B cell (primary cell): Measurements from ENCODE around the gene COPS4.

Experiments
- CTCF ChIP-seq: fragments of 200-600 bp; IDR thresholded peaks from one replicate; pipeline ENCODE4 v1.8.0; 2022; ENCODE audit warnings: antibody characterized with exemption, mild to moderate bottlenecking
- EZH2 ChIP-seq: IDR thresholded peaks from 2 replicates; pipeline ENCODE4 v1.6.1; 2012; ENCODE audit warnings: borderline replicate concordance, low read depth, mild to moderate bottlenecking, moderate library complexity, low read length; ENCODE audit not compliant: insufficient read depth, poor library complexity, severe bottlenecking

- TF ChIP-seq CTCF (no peak), EZH2 (no peak)
Observed at GRCh38 chr4:83019794-83020494, 15.0 kb upstream of the COPS4 start.
